Measurements from ENCODE around the gene BRD4.

- TF ChIP-seq POLR2AphosphoS5 (IDR thresholded peaks at IDR 0.05; ENCODE audit: low read depth, low read length) (0 out of 2 replicates have a peak, but pooled peaks have one; percentile 10), REST (IDR thresholded peaks at IDR 0.05; ENCODE audit: insufficient read depth in 1 of 2, low read depth in 2 of 2, low read length in 2 of 2) (no peak), SIN3A (IDR thresholded peaks at IDR 0.05; ENCODE audit: borderline replicate concordance, insufficient read depth, low read length) (no peak), TAF1 (IDR thresholded peaks at IDR 0.05; ENCODE audit: borderline replicate concordance, insufficient read depth, low read length) (no peak)
Measured at GRCh38 chr19:15255359-15255990, 76.9 kb downstream of the BRD4 start.
